PFSK-1 (cell line): ENCODE data around the gene CDK1.

ENCODE experiments used
- POLR2AphosphoS5 ChIP-seq: IDR thresholded peaks from 2 replicates; pipeline ENCODE4 v1.6.1; 2012; ENCODE audit warnings: low read depth, mild to moderate bottlenecking, control low read depth, low read length, moderate library complexity
- TF ChIP-seq, protein P1 (sequence below), 2 experiments: IDR thresholded peaks; 2 replicates each; pipeline versions ENCODE4 v1.6.1 to v1.8.0; 2011 to 2012; ENCODE audit warnings: low read depth in 2 of 2, low read length in 2 of 2, control low read depth in 1 of 2, inconsistent platforms in 1 of 2, mild to moderate bottlenecking in 1 of 2, moderate library complexity in 1 of 2; ENCODE audit not compliant: insufficient read depth in 1 of 2

DNA sequence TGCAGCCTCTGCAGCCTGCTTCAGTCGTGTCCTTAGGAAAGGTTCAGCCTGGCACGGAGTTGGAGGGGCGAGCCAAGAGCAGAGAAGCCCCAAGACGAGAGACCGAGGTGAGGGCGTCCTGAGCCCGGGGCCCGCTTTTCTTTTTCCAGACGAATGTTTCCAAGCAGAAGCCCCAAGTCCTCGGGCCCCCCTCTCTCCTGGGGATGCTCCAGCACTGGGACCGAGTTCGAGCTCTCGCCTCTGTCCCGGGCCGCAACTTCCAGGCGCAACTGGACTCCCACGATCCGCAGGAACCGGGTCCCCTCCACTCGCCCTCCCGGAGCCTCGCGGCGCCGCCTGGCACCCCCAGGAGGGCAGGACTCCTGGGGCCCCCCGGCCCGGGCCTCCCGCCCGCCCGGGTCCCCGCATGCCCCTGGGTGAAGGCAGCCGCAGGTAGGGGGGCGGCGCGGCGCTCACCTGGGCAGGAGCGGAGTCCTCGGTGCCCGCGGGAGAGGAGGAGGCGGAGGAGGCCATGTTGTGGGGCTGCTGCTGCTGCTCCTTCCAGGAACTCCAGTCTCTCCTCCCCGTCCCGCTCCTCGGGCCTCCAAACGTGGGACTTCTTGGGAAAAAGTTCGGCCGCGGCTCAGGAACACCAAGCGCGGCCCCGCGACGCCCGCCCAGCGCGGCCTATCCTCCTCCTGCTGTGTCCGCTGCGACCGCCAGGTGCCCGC, 45.3 kb upstream of the CDK1 start:
- TF ChIP-seq POLR2AphosphoS5 = no peak
- TF ChIP-seq, protein P1, sequence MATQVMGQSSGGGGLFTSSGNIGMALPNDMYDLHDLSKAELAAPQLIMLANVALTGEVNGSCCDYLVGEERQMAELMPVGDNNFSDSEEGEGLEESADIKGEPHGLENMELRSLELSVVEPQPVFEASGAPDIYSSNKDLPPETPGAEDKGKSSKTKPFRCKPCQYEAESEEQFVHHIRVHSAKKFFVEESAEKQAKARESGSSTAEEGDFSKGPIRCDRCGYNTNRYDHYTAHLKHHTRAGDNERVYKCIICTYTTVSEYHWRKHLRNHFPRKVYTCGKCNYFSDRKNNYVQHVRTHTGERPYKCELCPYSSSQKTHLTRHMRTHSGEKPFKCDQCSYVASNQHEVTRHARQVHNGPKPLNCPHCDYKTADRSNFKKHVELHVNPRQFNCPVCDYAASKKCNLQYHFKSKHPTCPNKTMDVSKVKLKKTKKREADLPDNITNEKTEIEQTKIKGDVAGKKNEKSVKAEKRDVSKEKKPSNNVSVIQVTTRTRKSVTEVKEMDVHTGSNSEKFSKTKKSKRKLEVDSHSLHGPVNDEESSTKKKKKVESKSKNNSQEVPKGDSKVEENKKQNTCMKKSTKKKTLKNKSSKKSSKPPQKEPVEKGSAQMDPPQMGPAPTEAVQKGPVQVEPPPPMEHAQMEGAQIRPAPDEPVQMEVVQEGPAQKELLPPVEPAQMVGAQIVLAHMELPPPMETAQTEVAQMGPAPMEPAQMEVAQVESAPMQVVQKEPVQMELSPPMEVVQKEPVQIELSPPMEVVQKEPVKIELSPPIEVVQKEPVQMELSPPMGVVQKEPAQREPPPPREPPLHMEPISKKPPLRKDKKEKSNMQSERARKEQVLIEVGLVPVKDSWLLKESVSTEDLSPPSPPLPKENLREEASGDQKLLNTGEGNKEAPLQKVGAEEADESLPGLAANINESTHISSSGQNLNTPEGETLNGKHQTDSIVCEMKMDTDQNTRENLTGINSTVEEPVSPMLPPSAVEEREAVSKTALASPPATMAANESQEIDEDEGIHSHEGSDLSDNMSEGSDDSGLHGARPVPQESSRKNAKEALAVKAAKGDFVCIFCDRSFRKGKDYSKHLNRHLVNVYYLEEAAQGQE (IDR thresholded peaks at IDR 0.05; ENCODE audit: insufficient read depth in 1 of 2, low read depth in 2 of 2, low read length in 2 of 2) = no peak
